HG02623 (cell line): ENCODE data around the gene PDE8A.
"Not testable (repeated sequence)": the region's sequence is repeated elsewhere in the genome, so short reads cannot be mapped to it uniquely, and the experiment has no call there.

Source experiments
- ATAC-seq: cut with Tn5 transposase; IDR thresholded peaks from one replicate; pipeline ENCODE4 v1.9.1; 2021; ENCODE audit warnings: moderate library complexity; ENCODE audit not compliant: unreplicated experiment

PDE8A gene

GRCh38 chr15:85168642-85169173 lies 187.1 kb downstream of the PDE8A start:
- ATAC-seq, result no peak

DNA sequence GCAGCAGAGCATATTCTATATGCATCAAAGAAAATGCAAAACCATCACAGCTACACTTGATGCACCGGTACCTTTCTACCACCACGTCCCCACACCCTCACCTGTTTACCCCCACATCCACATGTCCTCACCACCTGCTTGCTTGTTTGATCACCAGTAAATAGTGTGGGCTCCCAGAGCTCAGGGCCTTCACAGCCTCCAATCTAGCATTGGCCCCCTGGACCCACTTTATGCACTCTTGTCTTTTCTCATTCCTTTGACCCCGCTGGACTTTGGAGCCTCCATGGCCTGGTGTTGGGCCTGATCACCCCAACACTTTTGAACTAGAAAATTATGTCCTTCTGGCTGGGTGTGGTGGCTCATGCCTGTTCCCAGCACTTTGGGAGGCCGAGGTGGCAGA lies 190.1 kb downstream of the PDE8A start:
- no peak for ATAC-seq

DNA sequence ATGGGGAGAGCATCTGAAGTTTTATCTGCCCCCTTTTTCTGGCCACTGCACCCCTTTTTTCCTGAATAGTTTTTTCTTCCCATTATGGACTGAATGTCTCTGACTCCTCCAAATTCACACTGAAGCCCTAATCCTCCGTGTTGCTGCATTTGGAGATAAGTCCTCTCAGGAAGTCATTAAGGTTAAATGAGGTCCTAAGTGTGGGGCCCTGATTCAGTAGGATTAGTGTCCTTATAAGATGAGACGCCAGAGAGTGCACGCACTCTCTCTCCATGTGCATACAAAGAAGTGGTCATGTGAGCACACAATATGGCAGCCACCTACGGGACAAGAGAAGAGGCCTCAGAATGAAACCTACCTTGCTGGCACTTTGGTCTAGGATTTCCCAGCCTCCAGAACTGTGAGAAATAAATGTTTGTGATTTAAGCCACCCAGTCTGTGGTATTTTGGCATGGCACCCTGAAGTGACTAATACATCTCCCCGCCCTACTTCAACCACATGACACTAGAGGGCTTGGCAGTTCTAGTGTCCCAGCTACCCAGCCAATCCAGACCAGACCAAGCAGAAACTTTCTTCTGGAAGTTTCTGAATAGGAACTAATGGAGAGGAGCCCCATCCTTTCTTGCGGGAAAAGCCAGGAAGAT lies 191.3 kb downstream of the PDE8A start:
- no peak for ATAC-seq

DNA sequence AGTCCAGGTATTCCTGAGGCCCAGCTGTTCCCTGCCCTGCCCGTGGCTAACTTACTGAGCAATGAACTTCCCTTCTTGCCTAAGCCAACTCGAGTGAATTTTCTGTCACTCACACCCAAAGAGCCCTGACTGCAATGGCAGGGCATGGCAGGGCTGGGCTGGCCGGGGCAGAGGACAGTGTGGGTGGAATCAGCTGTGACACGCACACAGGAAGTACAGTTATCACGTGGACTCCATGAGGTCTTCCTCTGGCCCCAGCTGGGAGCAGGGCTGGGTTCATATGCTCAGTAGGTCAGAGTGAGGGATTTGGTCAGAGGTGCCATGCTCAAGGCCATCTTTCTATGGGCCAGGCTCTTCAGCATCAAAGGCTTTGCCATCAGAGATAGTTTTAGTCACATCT lies 192.0 kb downstream of the PDE8A start:
- ATAC-seq, result not testable (repeated sequence)

- ATAC-seq, result no peak
Observed at GRCh38 chr15:85174521-85174920, 192.9 kb downstream of the PDE8A start.

DNA sequence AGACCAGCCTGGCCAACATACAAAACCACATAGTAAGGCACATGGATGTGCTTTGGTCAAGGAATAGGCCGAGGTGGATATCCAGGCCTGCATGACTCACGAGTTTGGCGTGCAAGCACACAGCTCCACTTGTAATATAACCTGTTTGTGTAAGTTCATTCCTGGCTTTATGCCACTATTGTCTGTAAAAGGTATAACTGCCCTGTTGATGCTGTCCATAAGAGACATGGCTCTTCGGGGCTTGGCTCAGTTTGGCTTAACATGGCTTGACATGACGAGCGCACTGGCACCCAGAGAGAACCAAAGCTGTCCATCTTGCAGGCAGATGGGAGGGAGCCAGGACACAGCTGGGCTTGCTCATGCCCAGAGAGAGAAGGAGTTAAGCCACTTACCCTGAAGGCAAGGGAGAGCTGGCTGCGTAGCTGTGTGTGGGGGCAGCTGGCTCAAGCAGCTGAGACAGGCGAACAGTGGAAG lies 195.4 kb downstream of the PDE8A start:
- ATAC-seq, result not testable (repeated sequence)

- ATAC-seq, result no peak
Observed at GRCh38 chr15:85178308-85178707, 196.7 kb downstream of the PDE8A start.

GRCh38 chr15:85179700-85180099 lies 198.0 kb downstream of the PDE8A start:
- no peak for ATAC-seq

DNA sequence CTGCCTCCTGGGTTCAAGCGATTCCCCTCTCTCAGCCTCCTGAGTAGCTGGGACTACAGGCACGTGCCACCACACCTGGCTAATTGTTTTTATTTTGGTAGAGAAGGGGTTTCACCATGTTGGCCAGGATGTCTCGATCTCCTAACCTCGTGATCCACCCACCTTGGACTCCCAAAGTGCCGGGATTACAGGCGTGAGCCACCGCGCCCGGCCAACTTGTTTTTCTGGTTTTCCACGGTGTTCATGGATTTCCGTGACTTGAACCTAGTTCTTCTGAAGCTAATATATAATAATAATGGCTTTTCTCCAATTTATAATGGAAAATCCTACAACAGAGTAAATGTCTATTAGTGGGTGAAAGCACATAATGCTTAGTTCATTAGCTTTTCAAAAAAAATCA lies 203.7 kb downstream of the PDE8A start:
- not testable (repeated sequence) for ATAC-seq

DNA sequence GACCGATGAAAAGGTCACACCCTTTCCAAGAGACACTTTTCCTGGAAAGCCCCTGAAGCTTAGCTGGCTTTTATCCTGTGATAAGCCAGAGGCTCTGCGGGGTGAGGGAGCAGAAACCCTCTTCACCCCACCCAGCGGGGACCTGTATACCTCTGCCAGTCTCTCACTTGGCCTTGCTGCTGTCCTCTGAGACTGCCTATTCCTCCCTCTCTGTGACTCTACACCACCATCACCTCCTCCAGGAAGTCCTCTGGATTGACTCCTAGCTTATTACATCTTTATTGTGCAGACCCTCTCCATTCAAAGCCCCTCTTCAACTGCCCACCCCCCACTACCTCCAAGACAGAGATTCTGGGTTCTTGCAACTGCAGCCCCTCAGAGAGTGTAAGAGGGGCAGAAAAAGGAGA lies 206.5 kb downstream of the PDE8A start:
- ATAC-seq, result not testable (repeated sequence)
